HG03558 (cell line): ENCODE measurements around the gene GOLGA3.
"Not testable (repeated sequence)": the region's sequence is repeated elsewhere in the genome, so short reads cannot be mapped to it uniquely, and the experiment has no call there.

Experiments
- ATAC-seq: cut with Tn5 transposase; IDR thresholded peaks from one replicate; pipeline ENCODE4 v1.9.1; 2021; ENCODE audit warnings: moderate number of reproducible peaks; ENCODE audit not compliant: unreplicated experiment; ENCODE audit errors: extremely low read depth

The GOLGA3 gene

DNA sequence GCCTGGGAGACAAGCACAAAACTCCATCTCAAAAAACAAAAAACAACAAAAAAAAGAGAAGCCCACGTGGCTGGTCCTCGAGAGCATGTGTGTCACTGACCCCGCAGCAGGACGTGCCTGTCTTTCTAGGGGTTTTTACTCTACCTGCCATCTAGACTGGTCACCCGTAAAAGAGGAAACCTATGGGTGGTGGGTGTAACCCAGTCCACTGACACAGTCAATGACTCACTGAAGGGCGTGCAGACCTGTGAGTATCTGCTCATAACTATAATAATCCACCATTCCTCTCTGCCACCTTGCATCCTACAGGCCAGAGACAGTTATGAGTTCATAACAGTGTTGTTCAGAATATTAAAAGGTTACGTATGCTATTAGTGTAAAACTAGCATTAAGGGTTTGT lies 4.6 kb downstream of the GOLGA3 start:
- no peak for ATAC-seq

- ATAC-seq: no peak
Measured at GRCh38 chr12:132818562-132818961, 10.1 kb downstream of the GOLGA3 start.

- ATAC-seq: no peak
Measured at GRCh38 chr12:132814232-132814631, 14.4 kb downstream of the GOLGA3 start.

- ATAC-seq: no peak
Measured at GRCh38 chr12:132813443-132813842, 15.2 kb downstream of the GOLGA3 start.

- no peak for ATAC-seq
Measured at GRCh38 chr12:132812631-132813305, 15.9 kb downstream of the GOLGA3 start.

DNA sequence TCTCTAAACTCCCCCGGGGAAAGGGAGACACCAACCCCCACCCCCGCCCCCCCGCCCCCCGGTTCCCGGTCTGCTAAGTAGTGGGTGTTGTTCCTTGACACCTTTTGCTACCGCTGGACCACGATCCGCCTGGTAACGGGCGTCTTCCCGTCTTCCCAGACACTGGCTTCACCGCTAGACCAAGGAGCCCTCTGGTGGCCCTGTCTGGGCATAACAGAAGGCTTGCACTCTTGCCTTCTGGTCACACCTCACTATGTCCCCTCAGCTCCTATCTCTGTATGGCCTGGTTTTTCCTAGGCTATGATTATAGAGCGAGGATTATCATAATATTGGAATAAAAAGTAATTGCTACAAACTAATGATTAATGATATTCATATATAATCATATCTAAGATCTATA lies 19.3 kb downstream of the GOLGA3 start:
- ATAC-seq: not testable (repeated sequence)

GRCh38 chr12:132807295-132808092 lies 21.2 kb downstream of the GOLGA3 start:
- no peak for ATAC-seq

DNA sequence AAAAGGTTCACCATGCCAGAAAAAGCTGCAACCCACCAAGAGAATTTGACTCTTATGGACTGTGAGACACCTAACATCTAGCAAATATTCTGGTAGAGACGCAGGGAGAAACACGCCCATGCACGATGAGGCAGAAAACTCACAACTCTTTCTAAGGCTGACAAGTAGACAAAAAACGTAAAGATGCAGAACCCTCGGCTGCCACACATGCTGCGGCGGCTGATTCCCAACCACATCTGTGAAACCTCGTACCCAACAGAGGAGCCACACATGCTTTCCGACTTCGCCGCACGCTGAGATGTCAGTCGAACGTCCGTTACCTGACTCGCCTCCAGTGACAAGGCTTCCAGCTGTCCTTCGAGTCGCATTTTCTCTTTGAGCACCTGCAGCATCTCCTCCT lies 21.8 kb downstream of the GOLGA3 start:
- ATAC-seq: no peak

DNA sequence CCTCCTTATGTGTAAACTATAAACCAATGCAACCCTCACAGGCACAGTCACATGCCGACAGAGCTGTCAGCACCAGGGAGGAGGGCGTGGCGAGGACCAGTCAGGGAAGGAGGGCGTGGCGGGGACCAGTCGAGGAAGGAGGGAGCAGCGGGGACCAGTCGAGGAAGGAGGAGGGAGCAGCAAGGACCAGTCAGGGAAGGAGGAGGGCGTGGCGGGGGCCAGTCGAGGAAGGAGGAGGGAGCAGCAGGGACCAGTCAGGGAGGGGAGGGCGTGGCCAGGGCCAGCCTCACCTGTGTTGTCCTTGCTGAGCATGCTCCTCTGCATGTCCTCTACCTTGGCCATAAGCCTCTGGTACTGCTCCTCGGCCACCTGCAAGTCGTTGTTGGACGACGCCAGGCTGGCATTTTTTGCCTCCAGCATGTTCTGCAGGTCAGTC lies 24.2 kb downstream of the GOLGA3 start:
- ATAC-seq: no peak

DNA sequence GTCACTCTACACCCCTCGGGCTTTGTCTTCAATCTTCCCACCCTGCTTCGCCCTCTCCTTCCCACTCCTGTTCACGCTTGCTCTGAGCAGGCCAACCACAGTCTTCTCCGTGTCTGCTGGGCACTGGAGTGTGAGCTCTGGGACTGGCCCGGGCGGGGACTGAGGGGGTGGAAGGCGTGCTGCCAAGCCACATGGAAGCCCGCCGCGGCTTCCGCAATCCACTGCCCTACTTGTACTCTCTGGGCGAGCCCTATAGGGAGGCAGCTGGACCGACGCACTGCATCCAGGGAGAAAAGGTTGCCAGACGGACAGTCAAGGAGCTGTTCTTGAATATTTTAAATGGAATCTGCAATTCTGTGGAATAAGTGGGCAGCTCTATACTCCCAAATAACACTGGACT lies 24.8 kb downstream of the GOLGA3 start:
- no peak for ATAC-seq

DNA sequence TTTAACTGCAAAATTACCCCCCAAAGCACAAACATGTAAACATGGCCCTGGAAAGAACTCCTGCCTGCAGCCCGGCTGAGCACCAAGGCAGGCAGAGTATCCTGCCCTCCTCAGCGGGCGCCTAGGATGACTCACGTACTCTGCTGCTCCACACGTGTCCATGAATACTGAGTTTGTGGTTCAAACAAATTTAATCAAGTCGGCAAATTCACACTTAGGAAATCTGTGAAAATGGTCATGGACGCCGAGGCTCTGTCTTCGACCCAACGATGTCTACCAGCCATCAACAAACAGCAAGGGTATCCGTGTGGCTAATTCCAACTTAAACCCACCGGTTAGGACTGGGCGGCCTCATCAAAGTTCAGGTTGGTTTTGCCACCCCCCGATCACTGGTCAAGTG lies 25.5 kb downstream of the GOLGA3 start:
- ATAC-seq: no peak

GRCh38 chr12:132801741-132802140 lies 26.9 kb downstream of the GOLGA3 start:
- ATAC-seq: no peak

DNA sequence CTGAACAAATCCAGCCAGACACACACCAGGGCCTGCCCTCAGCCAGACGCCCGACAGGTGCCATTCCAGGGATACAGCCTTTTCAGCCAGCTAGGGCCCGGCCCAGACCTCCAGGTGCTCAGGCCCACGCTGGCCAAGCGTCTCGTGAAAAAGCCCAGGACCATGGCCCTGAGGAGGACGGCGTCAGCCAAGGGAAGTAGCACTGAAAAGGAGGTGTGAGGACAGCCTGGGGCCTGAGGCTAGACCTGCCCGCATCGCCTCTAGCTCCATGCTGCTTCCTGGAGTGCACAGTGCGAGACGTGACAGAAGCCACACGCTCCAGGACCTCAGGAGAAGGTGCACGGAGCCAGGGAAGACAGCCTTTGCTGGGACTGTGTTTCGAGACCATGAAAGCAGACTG lies 29.8 kb downstream of the GOLGA3 start:
- no peak for ATAC-seq

DNA sequence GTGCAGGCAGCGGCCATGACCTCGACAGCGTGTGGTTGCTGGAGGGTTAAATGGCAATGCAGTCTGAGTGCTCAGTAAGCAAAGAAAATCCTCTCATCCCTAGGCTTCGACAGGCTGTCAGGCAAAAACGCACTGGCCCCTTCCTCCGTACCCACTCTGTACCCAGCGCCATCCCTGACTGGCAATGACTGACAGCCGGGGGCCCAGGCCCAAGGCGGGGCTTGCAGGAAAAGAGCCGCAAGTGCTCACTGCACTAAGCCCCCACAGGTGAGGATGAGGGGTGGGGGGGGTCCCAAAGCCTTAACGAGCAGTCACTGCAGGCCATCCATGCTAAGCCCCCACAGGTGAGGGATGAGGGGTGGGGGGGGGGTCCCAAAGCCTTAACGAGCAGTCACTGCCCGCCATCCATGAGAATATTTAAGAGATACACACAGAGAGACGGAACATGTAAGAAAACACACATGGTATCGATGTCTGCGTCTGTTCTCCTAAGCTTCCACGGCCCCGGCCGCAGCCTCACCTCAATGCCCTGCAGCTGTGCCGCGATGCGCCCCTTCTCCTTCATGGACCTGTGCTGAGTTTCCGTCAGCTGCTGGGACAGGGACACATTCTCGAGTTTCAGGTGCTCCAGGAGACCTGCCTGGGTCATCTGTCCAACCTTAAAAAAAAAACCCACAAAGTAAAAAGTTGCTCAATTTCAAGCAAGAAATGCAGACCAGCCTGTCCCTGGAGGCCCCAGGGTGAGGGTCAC lies 30.7 kb downstream of the GOLGA3 start:
- no peak for ATAC-seq

GRCh38 chr12:132795847-132796246 lies 32.8 kb downstream of the GOLGA3 start:
- no peak for ATAC-seq

- not testable (repeated sequence) for ATAC-seq
Measured at GRCh38 chr12:132791940-132792339, 36.7 kb downstream of the GOLGA3 start.

DNA sequence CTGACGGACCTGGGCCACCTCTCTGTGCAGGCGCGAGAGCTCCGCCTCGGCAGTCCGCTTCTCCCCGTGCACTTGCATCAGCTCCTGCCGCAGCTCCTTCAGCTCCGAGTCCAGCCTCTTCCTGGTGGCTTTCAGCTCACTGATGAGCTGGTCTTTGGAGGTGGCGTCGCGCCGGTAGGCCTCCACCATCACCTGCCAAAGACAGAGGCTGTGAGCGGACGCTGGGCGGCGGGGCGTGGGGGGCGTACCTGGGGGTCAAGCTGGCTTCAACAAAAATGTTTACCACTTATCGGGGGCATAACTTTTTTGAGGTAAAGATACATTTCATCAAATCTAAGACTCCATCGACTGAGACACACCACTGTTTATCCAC lies 39.6 kb downstream of the GOLGA3 start:
- no peak for ATAC-seq

GRCh38 chr12:132788375-132789098 lies 40.1 kb downstream of the GOLGA3 start:
- no peak for ATAC-seq

- no peak for ATAC-seq
Measured at GRCh38 chr12:132787877-132788276, 40.8 kb downstream of the GOLGA3 start.

GRCh38 chr12:132786192-132786591 lies 42.5 kb downstream of the GOLGA3 start:
- ATAC-seq: no peak
